Measurements from ENCODE around the gene PLEKHM2.

Gene PLEKHM2

DNA sequence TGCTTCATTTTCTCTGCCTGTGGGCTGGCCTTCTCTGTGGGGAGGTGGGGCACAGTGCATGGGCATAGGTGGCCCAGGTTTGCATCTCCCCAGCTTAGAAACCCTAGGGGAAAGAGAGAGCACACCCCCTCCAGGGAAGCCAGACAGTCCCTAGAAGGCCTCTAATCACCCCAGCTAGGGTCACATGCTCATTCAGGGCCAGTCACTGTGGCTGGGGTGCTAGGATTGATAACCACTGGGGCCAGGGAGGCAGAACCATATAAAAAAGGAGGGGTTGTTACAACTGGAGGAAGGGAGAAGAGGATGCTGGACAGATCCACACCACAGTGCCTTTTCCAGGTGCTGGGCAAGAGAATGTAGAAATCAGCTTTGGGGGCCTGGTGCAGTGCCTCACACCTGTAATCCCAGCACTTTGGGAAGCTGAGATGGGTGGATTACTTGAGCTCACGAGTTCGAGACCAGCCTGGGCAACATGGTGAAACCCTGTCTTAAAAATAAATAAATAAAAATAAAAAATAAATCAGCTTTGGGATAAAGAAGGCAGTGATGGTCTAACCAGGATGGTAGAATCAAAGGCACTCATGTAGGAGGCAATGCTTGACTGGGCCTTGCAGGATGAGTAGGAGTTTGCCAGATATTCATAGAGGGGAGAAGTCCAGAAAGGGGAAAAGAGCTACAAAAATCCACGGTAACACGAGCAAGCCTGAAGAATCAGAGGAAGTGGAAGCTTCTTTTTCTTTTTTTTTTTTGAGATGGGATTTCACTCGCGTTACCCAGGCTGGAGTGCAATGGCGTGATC lies 94.0 kb downstream of the PLEKHM2 start:
- Mint-ChIP-seq H3K27me3 (no peaks in the 10 kb centered on the region), H3K4me3 (no peak overlapping the region), H3K27ac (no peak overlapping the region), H3K9me3 (no peaks in the 10 kb centered on the region), H3K4me1 (ENCODE audit: low read depth) (no peaks in the 10 kb centered on the region), H3K36me3 (ENCODE audit: low read depth) (no peaks in the 10 kb centered on the region)
- no peak for DNase-seq
